K562 (cell line): ENCODE results near the gene ABCC6. TPM values are rescaled to one million over a fixed set of nuclear protein-coding genes. Genes with fewer than 3 reads are reported as not detected.

Source experiments
- ATAC-seq: fragments of 200-7000 bp; cut with Tn5 transposase; 3 replicates; pipeline ENCODE4 v1.9.1; 2020; ENCODE audit warnings: moderate library complexity
- BruUV-seq: library from RNA; stranded (reverse); fragments of 400-500 nt; replicated peaks from 2 replicates; lab custom pipeline; 2021; lab: Mats Ljungman, UMichigan
- CTCF ChIA-PET: fragments of 300-600 bp; formaldehyde crosslinking; extraction: SDS; loops from one replicate; lab custom pipeline; 2021; ENCODE audit warnings: low intra/inter-chr PET ratio; lab: Yijun Ruan, JAX
- POLR2A ChIA-PET: fragments of 300-600, 350-650 bp; sonication (Branson Sonifier 250); formaldehyde crosslinking; extraction: SDS; loops from one replicate; lab custom pipeline; 2021; ENCODE audit warnings: antibody characterized with exemption, inconsistent platforms; lab: Yijun Ruan, JAX
- DNase-seq, 4 experiments: peaks; one replicate each; pipeline versions ENCODE4 v3.0.0 to v3.0.0-alpha.2; 2011 to 2018; ENCODE audit warnings: low spot score in 3 of 4, mixed read lengths in 3 of 4; ENCODE audit errors: extremely low read depth in 1 of 4
- FAIRE-seq: peaks from 2 replicates; lab custom pipeline; 2011; peaks lifted over from hg19 to GRCh38; lab: Jason Lieb, UNC
- H2AFZ ChIP-seq: 2 replicates; pipeline ENCODE4 v1.6.0; 2011; ENCODE audit warnings: low read depth, low read length, control low read depth, inconsistent platforms
- H3K27ac ChIP-seq: fragments of 200-600 bp; 3 replicates; pipeline ENCODE4 v1.8.0; 2011; ENCODE audit warnings: low read depth, mild to moderate bottlenecking, control low read depth, inconsistent platforms, low read length, moderate library complexity, mixed read lengths; ENCODE audit errors: extremely low read depth
- H3K27me3 ChIP-seq, 2 experiments: fragments of 300-600 bp in 1 of 2; 2 replicates in 1 of 2; 3 replicates in 1 of 2; pipeline versions ENCODE4 v1.6.0 to v1.8.0; 2011; ENCODE audit warnings: inconsistent platforms in 2 of 2, low read length in 2 of 2, mild to moderate bottlenecking in 1 of 2, mixed read lengths in 1 of 2, moderate library complexity in 1 of 2; ENCODE audit not compliant: control insufficient read depth in 2 of 2, insufficient read depth in 2 of 2
- H3K36me3 ChIP-seq: fragments of 300-600 bp; 3 replicates; pipeline ENCODE4 v1.8.0; 2011; ENCODE audit warnings: mild to moderate bottlenecking, low read length, inconsistent platforms; ENCODE audit not compliant: control insufficient read depth, insufficient read depth
- H3K4me1 ChIP-seq, 2 experiments: fragments of 200-600 bp in 1 of 2; replicated peaks in 1 of 2; 2 replicates in 1 of 2; 3 replicates in 1 of 2; pipeline versions ENCODE4 v1.5.1 to v1.8.0; 2011; ENCODE audit warnings: inconsistent platforms in 2 of 2, low read length in 2 of 2, mild to moderate bottlenecking in 1 of 2, mixed read lengths in 1 of 2, moderate library complexity in 1 of 2; ENCODE audit not compliant: control insufficient read depth in 2 of 2, insufficient read depth in 2 of 2
- H3K4me2 ChIP-seq: 2 replicates; pipeline ENCODE4 v1.6.1; 2011; ENCODE audit warnings: low read length, control low read depth, inconsistent platforms, mixed read lengths; ENCODE audit not compliant: insufficient read depth
- H3K4me3 ChIP-seq: fragments of 200-600 bp; sonication (generic), shearing (Covaris generic); 2 replicates; pipeline ENCODE4 v1.5.1; 2016; ENCODE audit warnings: control low read depth, inconsistent platforms
- H3K79me2 ChIP-seq: fragments of 200-600 bp; 3 replicates; pipeline ENCODE4 v1.8.0; 2011; ENCODE audit warnings: low read length, inconsistent platforms; ENCODE audit not compliant: control insufficient read depth, insufficient read depth
- H3K9ac ChIP-seq, 2 experiments: 2 replicates each; pipeline versions ENCODE4 v1.6.0 to v1.6.1; 2011; ENCODE audit warnings: low read depth in 2 of 2, low read length in 2 of 2, control low read depth in 1 of 2, inconsistent platforms in 1 of 2, mild to moderate bottlenecking in 1 of 2, mixed read lengths in 1 of 2; ENCODE audit not compliant: insufficient read depth in 1 of 2
- H3K9me1 ChIP-seq: one replicate; pipeline ENCODE4 v1.6.0; 2011; ENCODE audit warnings: inconsistent platforms, mild to moderate bottlenecking, low read length, moderate library complexity; ENCODE audit not compliant: control insufficient read depth, insufficient read depth
- H3K9me3 ChIP-seq: replicated peaks from 2 replicates; pipeline ENCODE4 v1.5.1; 2011; ENCODE audit warnings: low read depth, low read length, inconsistent platforms; ENCODE audit not compliant: control insufficient read depth, insufficient read depth
- H4K20me1 ChIP-seq: replicated peaks from 2 replicates; pipeline ENCODE4 v1.6.1; 2011; ENCODE audit warnings: low read length, inconsistent platforms, mixed read lengths; ENCODE audit not compliant: control insufficient read depth, insufficient read depth
- CTCFL ChIP-seq: IDR thresholded peaks from 2 replicates; pipeline ENCODE4 v1.6.1; 2011; ENCODE audit warnings: borderline replicate concordance, low read depth, mild to moderate bottlenecking, moderate library complexity, low read length; ENCODE audit not compliant: insufficient read depth, poor library complexity, severe bottlenecking
- DACH1 ChIP-seq: fragments of 450-650 bp; IDR thresholded peaks from 2 replicates; pipeline ENCODE4 v1.6.1; 2018; ENCODE audit not compliant: partially characterized antibody
- ESRRB ChIP-seq: fragments of 250-450 bp; sonication (Bioruptor Pico); IDR thresholded peaks from 2 replicates; pipeline ENCODE4 v1.5.0; 2020; ENCODE audit warnings: mild to moderate bottlenecking, moderate library complexity, borderline replicate concordance
- HMGXB4 ChIP-seq: sonication (generic); formaldehyde crosslinking; IDR thresholded peaks from 2 replicates; pipeline ENCODE4 v1.8.1; 2023; ENCODE audit warnings: mild to moderate bottlenecking, missing genetic modification reagents
- KDM1A ChIP-seq, 2 experiments: fragments of 450-650 bp; IDR thresholded peaks; 2 replicates each; pipeline ENCODE4 v1.6.1; 2016; ENCODE audit warnings: mild to moderate bottlenecking in 2 of 2
- NR0B1 ChIP-seq: fragments of 450-650 bp; IDR thresholded peaks from one replicate; pipeline ENCODE4 v1.6.1; 2018; ENCODE audit warnings: mild to moderate bottlenecking, moderate library complexity; ENCODE audit not compliant: partially characterized antibody
- NR4A1 ChIP-seq, 2 experiments: fragments of 250-450 bp in 1 of 2; fragments of 450-650 bp in 1 of 2; sonication (Bioruptor Pico) in 1 of 2; IDR thresholded peaks; 2 replicates each; pipeline versions ENCODE4 v1.4.0 to v1.6.1; 2016 to 2020; ENCODE audit warnings: mild to moderate bottlenecking in 2 of 2, missing compliant biosample characterization in 1 of 2, missing genetic modification characterization in 1 of 2, moderate library complexity in 1 of 2
- NRF1 ChIP-seq, 2 experiments: fragments of 450-650 bp; IDR thresholded peaks in 1 of 2; conservative IDR thresholded peaks in 1 of 2; 2 replicates each; pipeline ENCODE4 v1.6.1; 2014; ENCODE audit warnings: mild to moderate bottlenecking in 2 of 2
- SMAD3 ChIP-seq: fragments of 450-650 bp; formaldehyde crosslinking; conservative IDR thresholded peaks from 2 replicates; pipeline ENCODE4 v1.4.0; 2020; ENCODE audit warnings: mild to moderate bottlenecking
- SMARCE1 ChIP-seq: fragments of 450-650 bp; IDR thresholded peaks from 2 replicates; pipeline ENCODE4 v1.7.1; 2016; ENCODE audit warnings: mild to moderate bottlenecking
- TEAD1 ChIP-seq, 2 experiments: fragments of 450-650 bp in 1 of 2; sonication (generic) in 1 of 2; formaldehyde crosslinking; IDR thresholded peaks; 2 replicates each; pipeline versions ENCODE4 v1.4.0 to v1.8.0; 2020 to 2022; ENCODE audit warnings: mild to moderate bottlenecking in 2 of 2, missing genetic modification reagents in 1 of 2
- ZC3H4 ChIP-seq: sonication (generic); formaldehyde crosslinking; IDR thresholded peaks from 2 replicates; pipeline ENCODE4 v1.9.0; 2021; ENCODE audit warnings: missing genetic modification reagents, borderline replicate concordance
- ZNF24 ChIP-seq: fragments of 450-650 bp; IDR thresholded peaks from 2 replicates; pipeline ENCODE4 v1.6.1; 2016
- ZNF263 ChIP-seq: sonication (generic); formaldehyde crosslinking; IDR thresholded peaks from 2 replicates; pipeline ENCODE4 v1.8.0; 2022; ENCODE audit warnings: mild to moderate bottlenecking, missing genetic modification reagents, borderline replicate concordance
- ZNF444 ChIP-seq: fragments of 250-450 bp; sonication (Bioruptor Pico); IDR thresholded peaks from 2 replicates; pipeline ENCODE4 v1.4.0; 2020; ENCODE audit warnings: mild to moderate bottlenecking, moderate library complexity
- ZNF639 ChIP-seq, 2 experiments: fragments of 200-800 bp in 1 of 2; sonication (Bioruptor generic) in 1 of 2; sonication (generic) in 1 of 2; formaldehyde crosslinking in 1 of 2; IDR thresholded peaks in 1 of 2; conservative IDR thresholded peaks in 1 of 2; 2 replicates each; pipeline versions ENCODE4 v1.5.0 to v1.6.1; 2016 to 2020; ENCODE audit warnings: missing compliant biosample characterization in 1 of 2, missing genetic modification characterization in 1 of 2, missing genetic modification reagents in 1 of 2
- WGBS: fragments of 100-300 bp; shearing (Covaris generic); methylation state at CpG from one replicate; pipeline ENCODE4 v1.1.6; 2016; ENCODE audit warnings: low coverage, mixed read lengths; ENCODE audit not compliant: insufficient coverage; ENCODE audit errors: missing lambda C conversion rate; 5-methylcytosine and 5-hydroxymethylcytosine counted together
- in situ Hi-C: fragments of 300-500 bp; cut with MboI; formaldehyde crosslinking; loops from 4 replicates; pipeline ENCODE4 v1.15.0; 2018; ENCODE audit warnings: inconsistent platforms, mixed read lengths
- intact Hi-C: fragments of 100-400 bp; cut with micrococcal nuclease; formaldehyde crosslinking; loops from 2 replicates; pipeline ENCODE4 v1.14.2; 2022
- polyA plus RNA-seq, 8 experiments: library from polyadenylated mRNA; depleted of rRNA in 4 of 8; stranded (reverse) in 5 of 8; unstranded in 3 of 8; fragments of >200 nt; fragmentation: Nextera tagmentation in 2 of 8; fragmentation: Illumina TruSeq in 1 of 8; extraction: Ambion mirVana in 2 of 8; extraction: Trizol in 1 of 8; gene quantifications; 2 replicates each; pipeline versions ENCODE4 v1.2.1 to v1.2.3, GENCODE V29; 2011 to 2014; ENCODE audit warnings: inconsistent platforms in 1 of 8, missing spikeins in 1 of 8
- total RNA-seq, 7 experiments: library from RNA; depleted of rRNA in 6 of 7; stranded (reverse); fragments of >200 nt in 6 of 7; fragmentation: Illumina TruSeq in 2 of 7; extraction: Trizol in 2 of 7; gene quantifications; 2 replicates each; pipeline versions ENCODE4 v1.2.1 to v1.2.3, GENCODE V29; 2011 to 2021; ENCODE audit warnings: low replicate concordance in 1 of 7

ABCC6 gene
- total and polyA plus RNA-seq, 9 of the 15 experiments (the other 6 are each of a cell fraction or from before 2014, with no cell fraction given) = 0.03 to 0.46 (median 0.07) TPM; not detected in 4

- ATAC-seq = peak; percentile 31
- TF ChIP-seq ZNF444 (CRISPR knock-in tag) (no peak), ESRRB (CRISPR knock-in tag) (no peak), ZC3H4 (CRISPR knock-in tag) (no peak), ZNF639 (CRISPR knock-in tag; conservative IDR thresholded peaks at IDR 0.05 in 1 of 2, IDR thresholded peaks at IDR 0.05 in 1 of 2) (no peak), ZNF263 (no peak), SMARCE1 (no peak), CTCFL (no peak), TEAD1 (CRISPR knock-in tag; IDR thresholded peaks at IDR 0.05) (no peak), HMGXB4 (no peak), SMAD3 (CRISPR knock-in tag) (no peak), NR0B1 (no peak), KDM1A (IDR thresholded peaks at IDR 0.05) (no peak), ZNF24 (no peak), NR4A1 (CRISPR knock-in tag; IDR thresholded peaks at IDR 0.05) (no peak), NR4A1 (tag; IDR thresholded peaks at IDR 0.05) (no peak), NRF1 (conservative IDR thresholded peaks at IDR 0.05 in 1 of 2, IDR thresholded peaks at IDR 0.05 in 1 of 2) (no peak), DACH1 (no peak)
- peaks cover 10 to 21% of the 10 kb centered on the region in 2 experiments; a peak in 4 of 5 replicates for H3K4me1 ChIP-seq
- ChIA-PET POLR2A (no interaction called here), CTCF (no interaction called here)
- no peaks in the 10 kb centered on the region for H3K79me2 ChIP-seq
- no peak overlapping the region for H2AFZ ChIP-seq
- no peak overlapping the region for H3K27ac ChIP-seq
- no peak for FAIRE-seq
- WGBS = 66% methylated on average over 10 of the region's 10 CpGs
- no peak for DNase-seq
- no peaks in the 10 kb centered on the region for H3K27me3 ChIP-seq
- H3K9ac ChIP-seq = no peak overlapping the region
- H3K9me1 ChIP-seq = no peaks in the 10 kb centered on the region
- H3K36me3 ChIP-seq = no peaks in the 10 kb centered on the region
- H3K9me3 ChIP-seq = no peaks in the 10 kb centered on the region
- BruUV-seq = no TSS peak
- intact Hi-C loops (no loop called here), in situ Hi-C loops (no loop called here)
- no peak overlapping the region for H3K4me2 ChIP-seq
- H4K20me1 ChIP-seq = no peaks in the 10 kb centered on the region
- H3K4me3 ChIP-seq = no peak overlapping the region
Measured at GRCh38 chr16:16149710-16150116, 73.6 kb downstream of the ABCC6 start.
